GM10248 (cell line): ENCODE results near the gene DNAH10.

Experiments
- CTCF ChIA-PET: fragments of 300-600 bp; sonication (Branson Sonifier 250); formaldehyde crosslinking; extraction: SDS; loops from one replicate; lab custom pipeline; 2021; ENCODE audit warnings: antibody characterized with exemption; lab: Yijun Ruan, JAX
- POLR2A ChIA-PET: fragments of 350-650 bp; sonication (Branson Sonifier 250); formaldehyde crosslinking; extraction: SDS; loops from one replicate; lab custom pipeline; 2020; ENCODE audit warnings: antibody characterized with exemption; lab: Yijun Ruan, JAX
- DNase-seq: peaks from one replicate; pipeline ENCODE4 v3.0.0; 2012; ENCODE audit errors: extremely low spot score
- CTCF ChIP-seq: IDR thresholded peaks from 2 replicates; pipeline ENCODE4 v1.5.1; 2012; ENCODE audit warnings: mild to moderate bottlenecking, low read depth; ENCODE audit errors: extremely low read depth, missing control alignments, control extremely low read depth

The DNAH10 gene, protein sequence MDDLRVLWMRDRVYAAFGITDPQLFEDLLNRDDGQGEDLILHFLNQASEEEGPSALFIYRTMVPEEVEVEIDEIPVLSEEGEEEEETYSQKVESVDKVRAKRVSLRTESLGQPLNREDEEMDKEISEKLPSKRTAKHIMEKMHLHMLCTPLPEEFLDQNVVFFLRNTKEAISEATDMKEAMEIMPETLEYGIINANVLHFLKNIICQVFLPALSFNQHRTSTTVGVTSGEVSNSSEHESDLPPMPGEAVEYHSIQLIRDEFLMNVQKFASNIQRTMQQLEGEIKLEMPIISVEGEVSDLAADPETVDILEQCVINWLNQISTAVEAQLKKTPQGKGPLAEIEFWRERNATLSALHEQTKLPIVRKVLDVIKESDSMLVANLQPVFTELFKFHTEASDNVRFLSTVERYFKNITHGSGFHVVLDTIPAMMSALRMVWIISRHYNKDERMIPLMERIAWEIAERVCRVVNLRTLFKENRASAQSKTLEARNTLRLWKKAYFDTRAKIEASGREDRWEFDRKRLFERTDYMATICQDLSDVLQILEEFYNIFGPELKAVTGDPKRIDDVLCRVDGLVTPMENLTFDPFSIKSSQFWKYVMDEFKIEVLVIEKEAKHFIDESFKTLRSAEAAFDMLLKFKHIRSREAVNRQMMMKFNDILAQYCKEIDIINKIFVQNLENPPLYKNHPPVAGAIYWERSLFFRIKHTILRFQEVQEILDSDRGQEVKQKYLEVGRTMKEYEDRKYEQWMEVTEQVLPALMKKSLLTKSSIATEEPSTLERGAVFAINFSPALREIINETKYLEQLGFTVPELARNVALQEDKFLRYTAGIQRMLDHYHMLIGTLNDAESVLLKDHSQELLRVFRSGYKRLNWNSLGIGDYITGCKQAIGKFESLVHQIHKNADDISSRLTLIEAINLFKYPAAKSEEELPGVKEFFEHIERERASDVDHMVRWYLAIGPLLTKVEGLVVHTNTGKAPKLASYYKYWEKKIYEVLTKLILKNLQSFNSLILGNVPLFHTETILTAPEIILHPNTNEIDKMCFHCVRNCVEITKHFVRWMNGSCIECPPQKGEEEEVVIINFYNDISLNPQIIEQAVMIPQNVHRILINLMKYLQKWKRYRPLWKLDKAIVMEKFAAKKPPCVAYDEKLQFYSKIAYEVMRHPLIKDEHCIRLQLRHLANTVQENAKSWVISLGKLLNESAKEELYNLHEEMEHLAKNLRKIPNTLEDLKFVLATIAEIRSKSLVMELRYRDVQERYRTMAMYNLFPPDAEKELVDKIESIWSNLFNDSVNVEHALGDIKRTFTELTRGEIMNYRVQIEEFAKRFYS (N-terminal part only)

DNA sequence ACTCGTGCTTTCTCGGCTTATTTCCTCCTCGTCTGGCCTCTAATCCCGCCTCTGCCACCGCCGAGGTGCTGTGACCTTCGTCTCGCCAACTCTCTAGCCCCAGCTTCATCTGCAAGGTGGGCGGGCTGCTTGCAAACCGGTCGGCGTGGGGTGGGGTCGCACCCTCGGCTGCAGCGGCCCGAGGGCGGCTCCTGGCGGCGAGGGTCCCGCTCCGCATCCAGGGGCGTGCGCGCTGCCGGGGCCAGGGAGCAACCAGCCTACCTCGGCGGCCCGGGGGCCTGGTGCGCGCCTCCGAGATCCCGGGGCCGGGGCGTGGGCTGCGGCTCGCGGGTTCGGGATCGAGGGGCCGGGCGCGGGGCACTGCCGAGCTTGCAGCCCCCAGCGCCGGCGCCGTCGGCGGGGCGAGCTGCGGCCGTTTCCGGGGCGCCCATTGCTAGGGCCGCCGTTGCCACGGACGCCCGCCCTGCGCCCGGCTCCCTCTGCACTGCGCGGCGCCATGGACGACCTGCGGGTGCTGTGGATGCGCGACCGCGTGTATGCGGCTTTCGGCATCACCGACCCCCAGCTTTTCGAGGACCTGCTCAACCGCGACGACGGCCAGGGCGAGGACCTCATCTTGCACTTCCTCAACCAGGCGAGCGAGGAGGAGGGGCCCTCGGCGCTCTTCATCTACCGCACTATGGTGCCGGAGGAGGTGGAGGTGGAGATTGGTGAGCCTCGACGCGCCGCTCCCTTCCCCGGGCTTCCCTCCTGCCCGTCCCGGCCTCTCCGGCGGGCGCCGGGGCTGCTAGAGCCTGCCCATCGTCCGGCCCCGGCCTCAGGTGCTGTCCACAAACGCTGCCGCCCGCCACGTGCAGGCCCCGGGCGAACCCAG is at the start of gene DNAH10:
Gene DNAH10 (plus strand): TSS at position 461 of the 874 bp plus-strand sequence. CDS start 36 bp downstream, at position 497.
- TF ChIP-seq CTCF = peak; percentile 60
- POLR2A ChIA-PET = interaction anchor here (1.0 kb wide), 1 partner anchor 161 kb away, joined by 3 read pairs; the partner anchor contains the start of gene DDX55
- CTCF ChIA-PET = interaction anchor here (0.8 to 1.5 kb wide), 4 partner anchors 12 to 134 kb away, joined by 3 read pairs; no protein-coding TSS in a partner anchor
- peak; percentile 76 for DNase-seq

DNA sequence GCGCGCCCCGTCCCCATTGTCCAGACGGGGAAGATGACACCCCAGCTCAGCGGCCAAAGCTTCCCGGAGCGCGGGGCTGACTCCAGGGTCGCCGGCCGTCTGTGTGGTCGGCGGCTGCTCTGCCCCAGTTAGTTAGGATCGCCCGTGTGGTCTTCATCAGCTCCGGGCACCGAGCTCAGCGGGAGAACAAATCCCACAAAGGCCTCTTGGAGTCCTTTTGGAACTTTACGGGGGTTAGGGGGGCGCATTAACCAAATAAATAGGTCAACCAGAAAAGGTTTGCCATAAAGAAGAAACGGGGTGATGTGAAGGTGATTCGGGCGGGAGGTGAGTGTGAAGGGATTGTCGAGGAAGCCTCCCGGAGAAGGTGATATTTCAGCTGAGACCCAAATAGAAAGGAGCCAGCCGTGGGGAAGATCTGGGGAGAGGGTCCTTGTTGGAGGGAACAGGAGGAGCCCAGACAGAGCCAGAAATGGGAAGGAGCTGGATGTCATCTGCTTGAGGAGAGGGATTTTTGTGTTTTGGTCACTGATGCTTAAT is 49.3 kb upstream of the DNAH10 start:
- CTCF ChIA-PET = interaction anchor here (0.9 to 3.0 kb wide), 11 partner anchors 9 to 110 kb away, joined by 3 to 11 read pairs (median 4); partner anchors contain the start of gene DDX55
- no peak for DNase-seq
- TF ChIP-seq CTCF = no peak
- POLR2A ChIA-PET = interaction anchor here (0.8 to 1.1 kb wide), 4 partner anchors 9 to 129 kb away, joined by 3 to 7 read pairs (median 3); partner anchors contain the start of gene TMED2

- no peak for TF ChIP-seq CTCF
- CTCF ChIA-PET = interaction anchor here (1.0 to 3.0 kb wide), 7 partner anchors 9 to 53 kb away, joined by 3 to 11 read pairs (median 6); no protein-coding TSS in a partner anchor
- no peak for DNase-seq
- POLR2A ChIA-PET = interaction anchor here (0.8 to 0.9 kb wide), 2 partner anchors 24 to 34 kb away, joined by 3 read pairs; no protein-coding TSS in a partner anchor
These were observed 48.7 kb upstream of the DNAH10 start for GRCh38 chr12:123713398-123713797.

- ChIA-PET POLR2A (interaction anchor here (0.8 to 0.9 kb wide), 3 partner anchors 10 to 1068 kb away, joined by 3 to 4 read pairs (median 3); no protein-coding TSS in a partner anchor), CTCF (interaction anchor here (0.6 to 3.0 kb wide), 8 partner anchors 8 to 80 kb away, joined by 3 to 11 read pairs (median 5); partner anchors contain the start of genes EIF2B1 and GTF2H3)
- DNase-seq = peak; percentile 49
- no peak for TF ChIP-seq CTCF
These were observed 48.1 kb upstream of the DNAH10 start for GRCh38 chr12:123713823-123714585.
